Subcutaneous adipose tissue (tissue), 4 donors: ENCODE measurements around the gene TUBA1C. TPM values are rescaled to one million over a fixed set of nuclear protein-coding genes. Genes with fewer than 3 reads are reported as not detected.

Source experiments
- total RNA-seq, 4 donors: library from RNA; depleted of rRNA; stranded (reverse); fragments of >200 nt; gene quantifications; one replicate each; pipeline ENCODE4 v1.1.0, GENCODE V29; 2016
- TF ChIP-seq, protein P1 (sequence below): fragments of 450-650 bp; IDR thresholded peaks from one replicate; pipeline ENCODE4 v1.5.1; 2016; ENCODE audit warnings: low read depth, mild to moderate bottlenecking, control low read depth, antibody characterized with exemption, moderate library complexity

The TUBA1C gene
- total RNA-seq, 4 donors from 2014 or later, result 65.9 to 177 (median 107) TPM

DNA sequence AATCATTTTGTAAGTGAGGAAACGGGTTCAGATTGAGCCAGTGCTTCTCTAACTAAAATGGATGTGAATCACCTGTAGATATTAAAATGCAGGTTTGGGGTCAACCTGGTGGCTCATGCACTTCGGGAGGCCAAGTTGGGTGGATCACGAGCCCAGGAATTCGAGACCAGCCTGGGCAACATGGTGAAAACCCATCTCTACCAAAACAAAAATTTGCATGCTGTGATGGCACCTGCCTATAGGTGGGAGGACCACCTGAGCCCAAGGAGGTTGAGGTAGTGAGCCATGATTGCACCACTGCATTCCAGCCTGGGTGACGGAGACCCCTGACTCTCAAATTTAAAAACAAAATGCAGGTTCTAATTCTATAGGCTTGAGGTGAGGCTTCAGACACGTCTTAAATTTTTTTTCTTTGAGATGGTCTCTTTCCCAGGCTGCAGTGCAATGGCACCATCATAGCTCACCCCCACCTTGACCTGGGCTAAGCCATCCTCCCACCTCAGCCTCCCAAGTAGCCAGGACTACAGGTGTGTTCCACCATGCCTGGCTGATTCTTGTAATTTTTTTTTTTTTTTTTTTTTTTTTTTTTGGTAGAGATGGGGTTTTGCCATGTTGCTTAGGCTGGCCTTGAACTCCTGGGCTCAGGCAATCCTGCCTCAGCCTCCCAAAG is 9.0 kb downstream of the TUBA1C start:
- TF ChIP-seq, protein P1, sequence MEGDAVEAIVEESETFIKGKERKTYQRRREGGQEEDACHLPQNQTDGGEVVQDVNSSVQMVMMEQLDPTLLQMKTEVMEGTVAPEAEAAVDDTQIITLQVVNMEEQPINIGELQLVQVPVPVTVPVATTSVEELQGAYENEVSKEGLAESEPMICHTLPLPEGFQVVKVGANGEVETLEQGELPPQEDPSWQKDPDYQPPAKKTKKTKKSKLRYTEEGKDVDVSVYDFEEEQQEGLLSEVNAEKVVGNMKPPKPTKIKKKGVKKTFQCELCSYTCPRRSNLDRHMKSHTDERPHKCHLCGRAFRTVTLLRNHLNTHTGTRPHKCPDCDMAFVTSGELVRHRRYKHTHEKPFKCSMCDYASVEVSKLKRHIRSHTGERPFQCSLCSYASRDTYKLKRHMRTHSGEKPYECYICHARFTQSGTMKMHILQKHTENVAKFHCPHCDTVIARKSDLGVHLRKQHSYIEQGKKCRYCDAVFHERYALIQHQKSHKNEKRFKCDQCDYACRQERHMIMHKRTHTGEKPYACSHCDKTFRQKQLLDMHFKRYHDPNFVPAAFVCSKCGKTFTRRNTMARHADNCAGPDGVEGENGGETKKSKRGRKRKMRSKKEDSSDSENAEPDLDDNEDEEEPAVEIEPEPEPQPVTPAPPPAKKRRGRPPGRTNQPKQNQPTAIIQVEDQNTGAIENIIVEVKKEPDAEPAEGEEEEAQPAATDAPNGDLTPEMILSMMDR, result no peak

DNA sequence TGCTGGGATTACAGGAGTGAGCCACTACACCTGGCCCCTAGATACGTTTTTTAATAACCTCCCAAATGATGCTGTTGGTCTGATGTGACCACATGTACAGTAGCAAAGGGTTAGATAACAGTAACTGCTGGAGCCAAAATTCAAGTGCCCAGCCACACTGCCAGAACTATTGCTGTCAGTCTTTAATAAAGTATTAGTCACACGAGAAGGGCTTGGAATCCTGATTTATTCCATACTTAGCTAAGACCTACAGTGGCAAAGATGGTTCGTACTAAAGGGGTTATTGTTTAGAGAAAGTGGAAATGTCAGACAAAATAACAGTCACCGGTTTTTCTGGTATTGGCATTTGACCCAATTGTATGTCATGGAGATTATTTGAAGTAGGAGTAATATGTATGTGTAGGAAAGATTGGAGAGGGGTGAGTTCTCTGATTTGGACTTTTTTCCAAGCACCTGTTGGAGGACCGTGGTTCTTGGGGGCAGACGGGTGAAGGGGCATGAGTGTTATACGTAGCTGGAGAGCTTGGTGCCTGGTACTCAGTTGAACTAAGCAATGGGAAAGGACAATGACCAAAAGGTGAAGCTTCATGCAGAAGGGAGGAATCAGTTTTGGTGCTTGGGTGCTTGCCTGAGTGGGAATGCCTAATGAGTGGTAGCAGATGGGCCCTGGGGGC is 9.7 kb downstream of the TUBA1C start:
- TF ChIP-seq, protein P1, result no peak

DNA sequence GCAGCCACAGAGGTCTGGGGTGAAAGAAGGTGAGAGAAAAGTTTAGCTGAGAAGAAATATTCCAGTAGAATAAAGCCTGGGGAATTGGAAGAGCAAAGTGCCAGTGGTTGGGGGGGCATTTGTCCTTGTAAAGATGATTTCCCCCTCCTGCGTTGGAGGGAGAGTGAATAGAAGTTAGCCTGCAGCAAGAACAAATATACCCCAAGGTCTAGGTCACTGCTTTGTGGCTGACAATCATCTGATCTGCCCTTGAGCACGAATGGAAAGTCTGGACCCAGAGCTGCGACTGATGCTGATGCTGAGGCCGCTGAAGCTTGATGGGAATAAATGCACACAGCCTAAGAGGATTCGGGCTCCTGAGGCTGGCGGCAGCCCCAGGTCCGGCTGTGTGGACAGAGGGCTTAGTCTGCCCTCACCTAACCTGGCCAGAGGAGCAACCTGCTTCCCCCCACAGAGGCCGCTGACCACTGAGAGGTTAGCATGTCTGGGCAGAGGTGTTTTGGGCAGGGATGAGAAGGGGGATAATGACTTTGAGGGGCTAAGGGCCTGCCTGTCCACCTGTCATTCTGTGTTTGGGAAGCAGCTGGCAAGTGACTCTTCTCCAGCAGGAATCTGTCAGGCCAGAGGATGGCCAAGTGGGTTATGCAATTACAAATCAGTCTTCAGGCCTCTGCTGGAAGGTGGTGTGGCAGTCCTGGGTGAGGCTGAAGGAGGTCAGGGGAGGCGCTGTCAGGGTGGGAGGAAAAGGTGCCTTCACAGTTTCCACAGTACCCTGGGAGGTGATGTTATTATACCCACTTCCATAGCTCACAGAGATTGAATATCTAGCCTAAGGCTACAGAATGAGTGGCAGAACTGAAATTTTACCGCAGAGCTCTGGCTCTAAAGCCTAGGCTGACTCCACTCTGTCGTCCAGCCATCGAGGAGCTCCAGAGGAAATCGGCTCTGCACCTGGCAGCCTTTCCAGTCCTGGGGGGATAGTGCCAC is 11.7 kb downstream of the TUBA1C start:
- TF ChIP-seq, protein P1, result no peak

DNA sequence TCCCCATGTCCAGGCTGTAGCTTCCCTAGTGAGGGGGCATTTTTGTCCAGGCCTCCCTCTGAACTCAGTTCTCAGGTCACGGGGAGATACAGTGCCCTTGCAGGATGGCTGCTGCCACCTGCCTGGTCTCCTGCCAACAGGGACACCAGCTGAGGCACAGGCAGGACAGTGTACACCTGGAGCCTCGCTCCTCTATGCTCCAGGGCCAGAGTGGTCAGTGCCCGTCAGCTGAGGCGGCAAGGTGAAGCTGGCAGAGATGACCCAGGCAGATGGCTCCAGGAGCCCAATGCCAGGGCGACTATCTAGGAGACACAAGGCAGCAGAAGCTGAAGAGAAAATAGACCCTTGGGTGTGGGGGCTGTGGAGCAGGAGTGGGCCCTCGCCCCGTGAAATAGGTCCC is 12.6 kb downstream of the TUBA1C start:
- TF ChIP-seq, protein P1, result no peak

DNA sequence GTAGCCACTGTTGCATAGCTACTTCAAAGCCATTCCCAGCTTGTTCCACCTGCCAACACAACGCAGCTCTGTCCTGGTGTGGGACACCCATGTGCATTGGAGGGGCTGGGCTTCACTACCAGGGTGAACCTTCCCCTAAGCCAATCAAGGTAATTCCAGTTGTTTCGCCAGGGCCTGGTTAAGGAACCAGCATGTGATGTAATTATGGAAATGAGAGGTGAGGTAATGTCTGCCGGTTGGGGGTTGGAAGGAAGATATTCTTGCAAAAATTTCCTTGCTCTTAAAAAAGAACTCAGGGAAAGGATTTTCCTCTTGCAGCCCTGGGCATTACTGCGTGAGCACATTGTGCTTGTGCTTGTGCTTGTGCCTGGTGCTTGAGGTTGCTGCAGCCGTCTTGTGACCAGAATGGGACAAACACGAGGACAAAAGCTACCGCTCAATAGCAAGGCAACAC is 14.9 kb downstream of the TUBA1C start:
- TF ChIP-seq, protein P1, result no peak

DNA sequence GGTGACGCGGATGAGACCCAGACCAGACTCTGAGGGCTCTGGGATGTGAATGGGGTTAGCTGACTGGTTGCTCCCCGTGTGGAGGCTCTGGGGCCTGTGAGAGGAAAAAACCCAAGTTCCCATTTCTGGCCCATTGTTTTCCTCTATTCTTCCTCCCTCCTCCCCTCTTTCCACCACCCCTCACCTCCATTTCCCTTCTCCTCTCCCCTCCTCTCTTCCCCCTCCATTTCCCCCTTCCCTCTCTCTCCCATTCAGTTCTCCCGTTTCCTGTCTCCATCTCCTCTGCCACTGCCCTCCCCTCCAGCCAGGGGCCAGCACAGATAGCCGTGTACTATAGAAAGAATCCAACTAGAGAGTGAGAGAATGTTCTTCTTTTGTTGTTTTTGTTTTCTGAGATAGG is 17.4 kb downstream of the TUBA1C start:
- TF ChIP-seq, protein P1, result no peak
